Measurements from ENCODE around the gene IL17REL.

- TF ChIP-seq POLR2A (IDR thresholded peaks at IDR 0.05) (no peak), EP300 (IDR thresholded peaks at IDR 0.05) (no peak)
- TF ChIP-seq, protein P1, sequence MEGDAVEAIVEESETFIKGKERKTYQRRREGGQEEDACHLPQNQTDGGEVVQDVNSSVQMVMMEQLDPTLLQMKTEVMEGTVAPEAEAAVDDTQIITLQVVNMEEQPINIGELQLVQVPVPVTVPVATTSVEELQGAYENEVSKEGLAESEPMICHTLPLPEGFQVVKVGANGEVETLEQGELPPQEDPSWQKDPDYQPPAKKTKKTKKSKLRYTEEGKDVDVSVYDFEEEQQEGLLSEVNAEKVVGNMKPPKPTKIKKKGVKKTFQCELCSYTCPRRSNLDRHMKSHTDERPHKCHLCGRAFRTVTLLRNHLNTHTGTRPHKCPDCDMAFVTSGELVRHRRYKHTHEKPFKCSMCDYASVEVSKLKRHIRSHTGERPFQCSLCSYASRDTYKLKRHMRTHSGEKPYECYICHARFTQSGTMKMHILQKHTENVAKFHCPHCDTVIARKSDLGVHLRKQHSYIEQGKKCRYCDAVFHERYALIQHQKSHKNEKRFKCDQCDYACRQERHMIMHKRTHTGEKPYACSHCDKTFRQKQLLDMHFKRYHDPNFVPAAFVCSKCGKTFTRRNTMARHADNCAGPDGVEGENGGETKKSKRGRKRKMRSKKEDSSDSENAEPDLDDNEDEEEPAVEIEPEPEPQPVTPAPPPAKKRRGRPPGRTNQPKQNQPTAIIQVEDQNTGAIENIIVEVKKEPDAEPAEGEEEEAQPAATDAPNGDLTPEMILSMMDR (IDR thresholded peaks at IDR 0.05) = no peak
Measured at GRCh38 chr22:50011447-50012210, 936 bp downstream of the IL17REL start.

Measured in tibial nerve (tissue), 4 donors.